GM23338 (cell line): ENCODE results near the gene ZPLD1. TPM values are rescaled to one million over a fixed set of nuclear protein-coding genes. Genes with fewer than 3 reads are reported as not detected.

Source experiments
- ATAC-seq: fragments of 200-7000 bp; cut with Tn5 transposase; 3 replicates; pipeline ENCODE4 v1.9.1; 2020
- DNase-seq: peaks from one replicate; pipeline ENCODE4 v3.0.0-alpha.2; 2015; ENCODE audit warnings: low spot score
- H2AFZ ChIP-seq: fragments of 200-600 bp; sonication (generic); 2 replicates; pipeline ENCODE4 v1.8.0; 2016; ENCODE audit warnings: antibody characterized with exemption, mild to moderate bottlenecking, moderate library complexity
- H3F3A ChIP-seq: fragments of 200-600 bp; sonication (generic); replicated peaks from 2 replicates; pipeline ENCODE4 v1.8.0; 2017; ENCODE audit warnings: antibody characterized with exemption, mixed run types, low read depth
- H3K27ac ChIP-seq: fragments of 200-600 bp; sonication (generic); 2 replicates; pipeline ENCODE4 v1.6.1; 2016; ENCODE audit warnings: low read depth
- H3K27me3 ChIP-seq: fragments of 200-600 bp; sonication (generic); 2 replicates; pipeline ENCODE4 v1.8.0; 2016; ENCODE audit warnings: mild to moderate bottlenecking, mixed run types, moderate library complexity; ENCODE audit not compliant: insufficient read depth
- H3K36me3 ChIP-seq: fragments of 200-600 bp; sonication (generic); 2 replicates; pipeline ENCODE4 v1.8.0; 2016; ENCODE audit warnings: mild to moderate bottlenecking; ENCODE audit not compliant: insufficient read depth
- H3K4me1 ChIP-seq: fragments of 200-600 bp; sonication (generic); 2 replicates; pipeline ENCODE4 v1.8.0; 2016; ENCODE audit warnings: mild to moderate bottlenecking, moderate library complexity; ENCODE audit not compliant: insufficient read depth
- H3K4me2 ChIP-seq: fragments of 200-600 bp; sonication (generic); 2 replicates; pipeline ENCODE4 v1.7.1; 2017; ENCODE audit warnings: mixed run types
- H3K4me3 ChIP-seq: fragments of 200-600 bp; sonication (generic); 2 replicates; pipeline ENCODE4 v1.6.1; 2016; ENCODE audit warnings: mixed run types
- H3K79me2 ChIP-seq: fragments of 200-600 bp; sonication (generic); replicated peaks from 2 replicates; pipeline ENCODE4 v1.8.0; 2017; ENCODE audit warnings: mild to moderate bottlenecking; ENCODE audit not compliant: insufficient read depth
- H3K9me2 ChIP-seq: fragments of 200-600 bp; sonication (generic); 2 replicates; pipeline ENCODE4 v1.8.0; 2017; ENCODE audit not compliant: insufficient read depth
- H4K20me1 ChIP-seq: fragments of 200-600 bp; sonication (generic); replicated peaks from 2 replicates; pipeline ENCODE4 v1.8.0; 2017; ENCODE audit warnings: mild to moderate bottlenecking; ENCODE audit not compliant: insufficient read depth
- H3K27ac Mint-ChIP-seq: 2 replicates; pipeline ENCODE4 v1.8.0; 2020; ENCODE audit warnings: inconsistent platforms, mild to moderate bottlenecking, moderate library complexity, mixed read lengths
- H3K27me3 Mint-ChIP-seq: 3 replicates; pipeline ENCODE4 v1.8.0; 2022; ENCODE audit warnings: low read depth, mild to moderate bottlenecking, moderate library complexity, mixed read lengths, inconsistent platforms; ENCODE audit not compliant: insufficient read depth, poor library complexity
- H3K36me3 Mint-ChIP-seq: 3 replicates; pipeline ENCODE4 v1.8.0; 2021; ENCODE audit warnings: low read depth, mild to moderate bottlenecking, inconsistent platforms, moderate library complexity, mixed read lengths
- H3K4me1 Mint-ChIP-seq: 3 replicates; pipeline ENCODE4 v1.8.0; 2020; ENCODE audit warnings: mild to moderate bottlenecking, inconsistent platforms, mixed read lengths
- H3K4me3 Mint-ChIP-seq: 3 replicates; pipeline ENCODE4 v1.8.0; 2021; ENCODE audit warnings: moderate library complexity, mild to moderate bottlenecking, inconsistent platforms, mixed read lengths
- H3K9me3 Mint-ChIP-seq: 3 replicates; pipeline ENCODE4 v1.8.0; 2020; ENCODE audit warnings: moderate library complexity, mild to moderate bottlenecking, inconsistent platforms, mixed read lengths
- CREB1 ChIP-seq: fragments of 250-450 bp; sonication (Bioruptor Pico); IDR thresholded peaks from 2 replicates; pipeline ENCODE4 v1.5.0; 2020; ENCODE audit warnings: low read depth, mild to moderate bottlenecking, moderate library complexity
- EZH2 ChIP-seq: fragments of 200-600 bp; sonication (generic); IDR thresholded peaks from one replicate; pipeline ENCODE4 v1.8.0; 2017; ENCODE audit warnings: antibody characterized with exemption, mild to moderate bottlenecking, low read depth; ENCODE audit not compliant: unreplicated experiment
- EZH2phosphoT487 ChIP-seq: fragments of 200-600 bp; sonication (generic); IDR thresholded peaks from one replicate; pipeline ENCODE4 v1.8.1; 2018; ENCODE audit warnings: antibody characterized with exemption; ENCODE audit not compliant: unreplicated experiment
- JUNB ChIP-seq: IDR thresholded peaks from one replicate; pipeline ENCODE4 v1.6.1; 2016; ENCODE audit warnings: antibody characterized with exemption; ENCODE audit not compliant: unreplicated experiment
- NANOG ChIP-seq: IDR thresholded peaks from 2 replicates; pipeline ENCODE4 v1.6.1; 2016; ENCODE audit warnings: antibody characterized with exemption, borderline replicate concordance
- POLR2AphosphoS5 ChIP-seq: IDR thresholded peaks from 2 replicates; pipeline ENCODE4 v1.6.1; 2016; ENCODE audit warnings: antibody characterized with exemption, low read depth
- REST ChIP-seq: IDR thresholded peaks from one replicate; pipeline ENCODE4 v1.6.1; 2018; ENCODE audit warnings: antibody characterized with exemption; ENCODE audit not compliant: unreplicated experiment
- STAT1 ChIP-seq: IDR thresholded peaks from one replicate; pipeline ENCODE4 v1.6.1; 2016; ENCODE audit warnings: antibody characterized with exemption; ENCODE audit not compliant: unreplicated experiment
- ZNF114 ChIP-seq: fragments of 250-450 bp; sonication (Bioruptor Pico); IDR thresholded peaks from 2 replicates; pipeline ENCODE4 v1.5.0; 2020; ENCODE audit warnings: mild to moderate bottlenecking, moderate library complexity
- ZNF462 ChIP-seq: fragments of 250-450 bp; sonication (Bioruptor Pico); IDR thresholded peaks from 2 replicates; pipeline ENCODE4 v1.5.0; 2020; ENCODE audit warnings: mild to moderate bottlenecking, moderate library complexity
- polyA plus RNA-seq: library from polyadenylated mRNA; unstranded; fragments of >200 nt; fragmentation: Nextera tagmentation; extraction: Ambion mirVana; gene quantifications from 2 replicates; pipeline ENCODE4 v1.2.1, GENCODE V29; 2016
- total RNA-seq: library from RNA; depleted of rRNA; stranded (reverse); fragments of >200 nt; shearing (Covaris generic); gene quantifications from 2 replicates; pipeline ENCODE4 v1.2.3, GENCODE V29; 2014
- TF ChIP-seq, protein P1 (sequence below), 2 experiments: fragments of 200-600 bp in 1 of 2; sonication (generic) in 1 of 2; conservative IDR thresholded peaks; 2 replicates each; pipeline versions ENCODE4 v1.5.1 to v1.6.1; 2016 to 2017; ENCODE audit warnings: antibody characterized with exemption in 2 of 2, low read depth in 2 of 2, mild to moderate bottlenecking in 2 of 2, moderate library complexity in 1 of 2
- TF ChIP-seq, protein P2 (sequence below): IDR thresholded peaks from 2 replicates; pipeline ENCODE4 v1.6.1; 2016; ENCODE audit warnings: antibody characterized with exemption

The ZPLD1 gene
- total and polyA plus RNA-seq, 2 experiments from 2014 or later: not detected

DNA sequence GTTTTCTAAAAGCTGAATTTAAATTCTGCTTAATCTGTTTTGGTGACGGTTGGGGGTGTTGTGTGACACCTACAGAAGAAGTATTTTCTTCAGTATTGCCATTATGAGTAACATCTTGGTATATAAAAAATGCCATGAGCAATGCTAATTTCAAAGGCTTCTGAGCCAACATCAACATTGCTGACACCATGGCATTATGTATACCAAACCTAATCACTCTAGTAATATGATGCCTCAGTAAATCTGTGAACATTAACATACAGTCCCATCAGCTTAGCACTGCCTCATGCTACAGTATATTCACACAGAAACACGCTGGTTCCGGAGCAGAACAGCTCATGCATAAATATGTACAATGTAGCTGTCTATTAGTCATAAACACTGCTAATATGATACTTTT is 75.8 kb downstream of the ZPLD1 start:
- Mint-ChIP-seq H3K36me3 (peaks cover 9% of the 10 kb centered on the region; the same call in 1 of the 3 replicates), H3K4me1 (peaks cover 4% of the 10 kb centered on the region; the same call in 2 of the 3 replicates), H3K27ac (no peak overlapping the region), H3K4me3 (no peak overlapping the region), H3K9me3 (peaks cover 17% of the 10 kb centered on the region), H3K27me3 (peaks cover 4% of the 10 kb centered on the region)
- Histone ChIP-seq H3F3A (no peaks in the 10 kb centered on the region), H3K4me3 (no peak overlapping the region), H3K27me3 (no peaks in the 10 kb centered on the region), H3K4me2 (no peak overlapping the region), H3K9me2 (no peaks in the 10 kb centered on the region), H2AFZ (no peak overlapping the region), H3K79me2 (no peaks in the 10 kb centered on the region), H3K4me1 (no peaks in the 10 kb centered on the region), H3K27ac (no peak overlapping the region), H4K20me1 (no peaks in the 10 kb centered on the region), H3K36me3 (no peaks in the 10 kb centered on the region)
- no peak for ATAC-seq
- TF ChIP-seq EZH2phosphoT487 (no peak), REST (no peak), ZNF462 (CRISPR knock-in tag) (no peak), JUNB (no peak), STAT1 (no peak), CREB1 (CRISPR knock-in tag) (no peak), EZH2 (no peak), NANOG (no peak), ZNF114 (CRISPR knock-in tag) (no peak), POLR2AphosphoS5 (no peak)
- TF ChIP-seq, protein P1, sequence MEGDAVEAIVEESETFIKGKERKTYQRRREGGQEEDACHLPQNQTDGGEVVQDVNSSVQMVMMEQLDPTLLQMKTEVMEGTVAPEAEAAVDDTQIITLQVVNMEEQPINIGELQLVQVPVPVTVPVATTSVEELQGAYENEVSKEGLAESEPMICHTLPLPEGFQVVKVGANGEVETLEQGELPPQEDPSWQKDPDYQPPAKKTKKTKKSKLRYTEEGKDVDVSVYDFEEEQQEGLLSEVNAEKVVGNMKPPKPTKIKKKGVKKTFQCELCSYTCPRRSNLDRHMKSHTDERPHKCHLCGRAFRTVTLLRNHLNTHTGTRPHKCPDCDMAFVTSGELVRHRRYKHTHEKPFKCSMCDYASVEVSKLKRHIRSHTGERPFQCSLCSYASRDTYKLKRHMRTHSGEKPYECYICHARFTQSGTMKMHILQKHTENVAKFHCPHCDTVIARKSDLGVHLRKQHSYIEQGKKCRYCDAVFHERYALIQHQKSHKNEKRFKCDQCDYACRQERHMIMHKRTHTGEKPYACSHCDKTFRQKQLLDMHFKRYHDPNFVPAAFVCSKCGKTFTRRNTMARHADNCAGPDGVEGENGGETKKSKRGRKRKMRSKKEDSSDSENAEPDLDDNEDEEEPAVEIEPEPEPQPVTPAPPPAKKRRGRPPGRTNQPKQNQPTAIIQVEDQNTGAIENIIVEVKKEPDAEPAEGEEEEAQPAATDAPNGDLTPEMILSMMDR (conservative IDR thresholded peaks at IDR 0.05; ENCODE audit: low read depth in 2 of 2): no peak
- TF ChIP-seq, protein P2, sequence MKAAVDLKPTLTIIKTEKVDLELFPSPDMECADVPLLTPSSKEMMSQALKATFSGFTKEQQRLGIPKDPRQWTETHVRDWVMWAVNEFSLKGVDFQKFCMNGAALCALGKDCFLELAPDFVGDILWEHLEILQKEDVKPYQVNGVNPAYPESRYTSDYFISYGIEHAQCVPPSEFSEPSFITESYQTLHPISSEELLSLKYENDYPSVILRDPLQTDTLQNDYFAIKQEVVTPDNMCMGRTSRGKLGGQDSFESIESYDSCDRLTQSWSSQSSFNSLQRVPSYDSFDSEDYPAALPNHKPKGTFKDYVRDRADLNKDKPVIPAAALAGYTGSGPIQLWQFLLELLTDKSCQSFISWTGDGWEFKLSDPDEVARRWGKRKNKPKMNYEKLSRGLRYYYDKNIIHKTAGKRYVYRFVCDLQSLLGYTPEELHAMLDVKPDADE: no peak
- DNase-seq: no peak
